ENCODE data around the gene RANBP10.

- TF ChIP-seq CTCF (IDR thresholded peaks at IDR 0.05; ENCODE audit: insufficient read depth, low read length) (no peak), POLR2AphosphoS5 (IDR thresholded peaks at IDR 0.05; ENCODE audit: low read depth) (no peak), SPI1 (IDR thresholded peaks at IDR 0.05; ENCODE audit: borderline replicate concordance, low read depth) (no peak), REST (IDR thresholded peaks at IDR 0.05; ENCODE audit: insufficient replicate concordance, low read depth) (no peak), GABPA (IDR thresholded peaks at IDR 0.05; ENCODE audit: low read depth) (no peak)
Observed at GRCh38 chr16:67733734-67734470, 72.5 kb downstream of the RANBP10 start.

All from HL-60 (cell line).